Uterus (tissue), 4 donors: ENCODE results near the gene KLC1. TPM values are rescaled to one million over a fixed set of nuclear protein-coding genes. Genes with fewer than 3 reads are reported as not detected.

Experiments
- DNase-seq, 2 donors: peaks; one replicate each; pipeline ENCODE4 v3.0.0-alpha.2; 2019 to 2020
- H3K27ac ChIP-seq, 2 donors: fragments of 200-600 bp; sonication (generic); 1 replicate in 1 of 2; 2 replicates in 1 of 2; pipeline ENCODE4 v1.5.1; 2016 to 2018
- H3K27me3 ChIP-seq, 2 donors: fragments of 200-600 bp; sonication (generic); one replicate each; pipeline ENCODE4 v1.5.1; 2018 to 2019; ENCODE audit warnings: control low read depth in 1 of 2
- H3K36me3 ChIP-seq, 2 donors: fragments of 200-600 bp; sonication (generic); one replicate each; pipeline ENCODE4 v1.5.1; 2019; ENCODE audit warnings: control low read depth in 1 of 2
- H3K4me1 ChIP-seq, 2 donors: fragments of 200-600 bp; sonication (generic); one replicate each; pipeline ENCODE4 v1.5.1; 2018 to 2019; ENCODE audit warnings: control low read depth in 1 of 2
- H3K4me3 ChIP-seq, 2 donors: fragments of 200-600 bp; sonication (generic); 1 replicate in 1 of 2; 2 replicates in 1 of 2; pipeline ENCODE4 v1.5.1; 2018 to 2019; ENCODE audit warnings: mild to moderate bottlenecking in 1 of 2
- H3K9me3 ChIP-seq, 2 donors: fragments of 200-600 bp; sonication (generic); one replicate each; pipeline ENCODE4 v1.5.1; 2019; ENCODE audit warnings: control low read depth in 1 of 2
- CTCF ChIP-seq, 4 experiments: fragments of 200-600 bp in 2 of 4; fragments of 450-650 bp in 2 of 4; sonication (generic) in 2 of 4; IDR thresholded peaks; one replicate each; pipeline ENCODE4 v1.5.1; 2016 to 2019; ENCODE audit warnings: antibody characterized with exemption in 4 of 4, mild to moderate bottlenecking in 2 of 4, moderate library complexity in 1 of 4
- POLR2A ChIP-seq, 2 donors: fragments of 450-650 bp; IDR thresholded peaks; one replicate each; pipeline ENCODE4 v1.6.1; 2016; ENCODE audit warnings: antibody characterized with exemption in 2 of 2, mild to moderate bottlenecking in 1 of 2, moderate library complexity in 1 of 2
- intact Hi-C: fragments of 100-400 bp; cut with DNase I; formaldehyde crosslinking; loops from one replicate; pipeline ENCODE4 v1.15.1; 2023; ENCODE audit warnings: low total_unique reads
- total RNA-seq, 4 donors: library from RNA; depleted of rRNA in 3 of 4; stranded (reverse); fragments of >200 nt in 3 of 4; gene quantifications; one replicate each; pipeline versions ENCODE4 v1.1.0 to v1.2.4, GENCODE V29; 2014 to 2023
- donor health status: DM: yes; HTN: yes; CAD: no.

Gene KLC1
- 100 to 1,000 TPM; 130 to 459 (median 285) TPM for total RNA-seq

GRCh38 chr14:103628684-103629502 is at the start of gene KLC1:
TSS of gene KLC1 (plus strand) at chr14:103629211. CDS start at chr14:103654565, 25,354 bp downstream.
- H3K4me1 ChIP-seq = peaks cover 0 to 9% of the 10 kb centered on the region in 2 donors
- intact Hi-C loops = no loop called here
- H3K9me3 ChIP-seq = no peaks in the 10 kb centered on the region
- peak within 1 kb of the TSS; percentile 64 to 86 for H3K4me3 ChIP-seq
- TF ChIP-seq CTCF (IDR thresholded peaks at IDR 0.05) (peak in 1 of 4 experiments; percentile 3), POLR2A (IDR thresholded peaks at IDR 0.05) (peak; percentile 73 to 97)
- DNase-seq = peak; percentile 81 to 89
- H3K36me3 ChIP-seq = no peaks in the 10 kb centered on the region
- peak within 1 kb of the TSS; percentile 96 to 97 for H3K27ac ChIP-seq
- no peaks in the 10 kb centered on the region for H3K27me3 ChIP-seq

GRCh38 chr14:103581206-103581605 is 47.8 kb upstream of the KLC1 start:
- no peaks in the 10 kb centered on the region for H3K36me3 ChIP-seq
- H3K4me3 ChIP-seq = no peak overlapping the region
- TF ChIP-seq CTCF (IDR thresholded peaks at IDR 0.05) (no peak), POLR2A (IDR thresholded peaks at IDR 0.05) (no peak)
- DNase-seq = no peak
- H3K27ac ChIP-seq = no peak overlapping the region
- H3K9me3 ChIP-seq = no peaks in the 10 kb centered on the region
- intact Hi-C loops = no loop called here
- no peaks in the 10 kb centered on the region for H3K27me3 ChIP-seq
- peaks cover 0 to 2% of the 10 kb centered on the region in 2 donors for H3K4me1 ChIP-seq

- Histone ChIP-seq H3K36me3 (no peaks in the 10 kb centered on the region), H3K4me3 (no peak overlapping the region), H3K27ac (no peak overlapping the region), H3K4me1 (no peaks in the 10 kb centered on the region), H3K27me3 (no peaks in the 10 kb centered on the region), H3K9me3 (no peaks in the 10 kb centered on the region)
- DNase-seq = no peak
- TF ChIP-seq POLR2A (IDR thresholded peaks at IDR 0.05) (no peak), CTCF (IDR thresholded peaks at IDR 0.05) (no peak)
- intact Hi-C loops = no loop called here
Observed at GRCh38 chr14:103581954-103582703, 46.9 kb upstream of the KLC1 start.

- no peaks in the 10 kb centered on the region for H3K4me1 ChIP-seq
- H3K9me3 ChIP-seq = no peaks in the 10 kb centered on the region
- H3K27me3 ChIP-seq = no peaks in the 10 kb centered on the region
- no peak for TF ChIP-seq POLR2A (IDR thresholded peaks at IDR 0.05)
- no peak for TF ChIP-seq CTCF (IDR thresholded peaks at IDR 0.05)
- no peak overlapping the region for H3K27ac ChIP-seq
- no peak overlapping the region for H3K4me3 ChIP-seq
- intact Hi-C loops = no loop called here
- no peaks in the 10 kb centered on the region for H3K36me3 ChIP-seq
- DNase-seq = no peak
Observed at GRCh38 chr14:103584326-103584915, 44.6 kb upstream of the KLC1 start.
